ENCODE data around the gene KIF20A. TPM values are rescaled to one million over a fixed set of nuclear protein-coding genes. Genes with fewer than 3 reads are reported as not detected.
"Not testable (repeated sequence)": the region's sequence is repeated elsewhere in the genome, so short reads cannot be mapped to it uniquely, and the experiment has no call there.

The KIF20A gene
- total RNA-seq, 1 experiment from 2014 or later: 51.0 TPM

GRCh38 chr5:138180183-138180782 is 1.4 kb downstream of the KIF20A start:
- in situ Hi-C loops (cut with HindIII; ENCODE audit: low sequenced_read_pairs): no loop called here
- DNase-seq (ENCODE audit: low spot score): peak; percentile 47

GRCh38 chr5:138180841-138181240 is 1.9 kb downstream of the KIF20A start:
- in situ Hi-C loops (cut with HindIII; ENCODE audit: low sequenced_read_pairs): no loop called here

GRCh38 chr5:138182808-138183207 is 3.9 kb downstream of the KIF20A start:
- in situ Hi-C loops (cut with HindIII; ENCODE audit: low sequenced_read_pairs): no loop called here
- DNase-seq (ENCODE audit: low spot score): no peak

More at GRCh38 chr5:138180841-138181240, 1.9 kb downstream of the KIF20A start:
- no peak for DNase-seq (ENCODE audit: low spot score)

GRCh38 chr5:138186002-138186447 is 7.1 kb downstream of the KIF20A start:
- in situ Hi-C loops (cut with HindIII; ENCODE audit: low sequenced_read_pairs): no loop called here
- DNase-seq (ENCODE audit: low spot score): no peak

GRCh38 chr5:138188626-138189025 is 9.7 kb downstream of the KIF20A start:
- in situ Hi-C loops (cut with HindIII; ENCODE audit: low sequenced_read_pairs): no loop called here
- DNase-seq (ENCODE audit: low spot score): no peak

GRCh38 chr5:138192826-138193225 is 13.9 kb downstream of the KIF20A start:
- DNase-seq (ENCODE audit: low spot score): no peak
- in situ Hi-C loops (cut with HindIII; ENCODE audit: low sequenced_read_pairs): no loop called here

GRCh38 chr5:138193859-138194258 is 14.9 kb downstream of the KIF20A start:
- DNase-seq (ENCODE audit: low spot score); in situ Hi-C loops (cut with HindIII; ENCODE audit: low sequenced_read_pairs): not testable (repeated sequence)

- DNase-seq (ENCODE audit: low spot score): no peak
- in situ Hi-C loops (cut with HindIII; ENCODE audit: low sequenced_read_pairs): no loop called here
Observed at GRCh38 chr5:138210985-138211384, 32.1 kb downstream of the KIF20A start.

- in situ Hi-C loops (cut with HindIII; ENCODE audit: low sequenced_read_pairs): no loop called here
- no peak for DNase-seq (ENCODE audit: low spot score)
Observed at GRCh38 chr5:138212828-138213160, 33.9 kb downstream of the KIF20A start.

GRCh38 chr5:138213161-138214029 is 34.5 kb downstream of the KIF20A start, which contains the start of gene CDC23:
CDC23 (minus strand) TSS chr5:138213323; CDS start chr5:138213312, 11 bp downstream.
- in situ Hi-C loops (cut with HindIII; ENCODE audit: low sequenced_read_pairs): no loop called here
- peak; percentile 98 for DNase-seq (ENCODE audit: low spot score)

- in situ Hi-C loops (cut with HindIII; ENCODE audit: low sequenced_read_pairs): no loop called here
- DNase-seq (ENCODE audit: low spot score): no peak
Observed at GRCh38 chr5:138216799-138217198, 37.9 kb downstream of the KIF20A start.

- in situ Hi-C loops (cut with HindIII; ENCODE audit: low sequenced_read_pairs): no loop called here
- no peak for DNase-seq (ENCODE audit: low spot score)
Observed at GRCh38 chr5:138223532-138223931, 44.6 kb downstream of the KIF20A start.

- in situ Hi-C loops (cut with HindIII; ENCODE audit: low sequenced_read_pairs): no loop called here
Observed at GRCh38 chr5:138224712-138225111, 45.8 kb downstream of the KIF20A start.

GRCh38 chr5:138226910-138227309 is 48.0 kb downstream of the KIF20A start:
- DNase-seq (ENCODE audit: low spot score): no peak
- in situ Hi-C loops (cut with HindIII; ENCODE audit: low sequenced_read_pairs): no loop called here

More at GRCh38 chr5:138224712-138225111, 45.8 kb downstream of the KIF20A start:
- DNase-seq (ENCODE audit: low spot score): no peak

- DNase-seq (ENCODE audit: low spot score): no peak
- in situ Hi-C loops (cut with HindIII; ENCODE audit: low sequenced_read_pairs): no loop called here
Observed at GRCh38 chr5:138229387-138229786, 50.5 kb downstream of the KIF20A start.

- in situ Hi-C loops (cut with HindIII; ENCODE audit: low sequenced_read_pairs): no loop called here
- no peak for DNase-seq (ENCODE audit: low spot score)
Observed at GRCh38 chr5:138230261-138230660, 51.3 kb downstream of the KIF20A start.

- in situ Hi-C loops (cut with HindIII; ENCODE audit: low sequenced_read_pairs): no loop called here
Observed at GRCh38 chr5:138230981-138231589, 52.2 kb downstream of the KIF20A start.

GRCh38 chr5:138233280-138233679 is 54.4 kb downstream of the KIF20A start:
- in situ Hi-C loops (cut with HindIII; ENCODE audit: low sequenced_read_pairs): no loop called here
- no peak for DNase-seq (ENCODE audit: low spot score)

More at GRCh38 chr5:138230981-138231589, 52.2 kb downstream of the KIF20A start:
- DNase-seq (ENCODE audit: low spot score): no peak

- no peak for DNase-seq (ENCODE audit: low spot score)
- in situ Hi-C loops (cut with HindIII; ENCODE audit: low sequenced_read_pairs): no loop called here
Observed at GRCh38 chr5:138234651-138235050, 55.7 kb downstream of the KIF20A start.

Measured in G401 (cell line).